PC-9 (cell line): ENCODE results near the gene INMT. TPM values are rescaled to one million over a fixed set of nuclear protein-coding genes. Genes with fewer than 3 reads are reported as not detected.

ENCODE experiments used
- BruUV-seq: library from RNA; stranded (reverse); fragments of 400-500 nt; replicated peaks from 2 replicates; lab custom pipeline; 2021; lab: Mats Ljungman, UMichigan
- CTCF ChIA-PET: fragments of 300-600 bp; sonication (Branson Sonifier 250); formaldehyde crosslinking; loops from one replicate; lab custom pipeline; 2022; ENCODE audit warnings: antibody characterized with exemption; lab: Charles Lee
- POLR2A ChIA-PET: fragments of 300-600 bp; sonication (Branson Sonifier 250); formaldehyde crosslinking; loops from one replicate; lab custom pipeline; 2022; ENCODE audit warnings: antibody characterized with exemption; ENCODE audit not compliant: unreplicated experiment; lab: Charles Lee
- DNase-seq, 2 experiments: peaks; one replicate each; pipeline versions ENCODE4 v3.0.0 to v3.0.0-alpha.2; 2015 to 2022; ENCODE audit warnings: mixed read lengths in 1 of 2
- H2AFZ ChIP-seq: fragments of 200-600 bp; sonication (generic); 2 replicates; pipeline ENCODE4 v1.8.1; 2017; ENCODE audit warnings: antibody characterized with exemption
- H3F3A ChIP-seq: fragments of 200-600 bp; sonication (generic); 2 replicates; pipeline ENCODE4 v1.8.1; 2017; ENCODE audit warnings: antibody characterized with exemption, mild to moderate bottlenecking, low read depth; ENCODE audit not compliant: insufficient read depth
- H3K27ac ChIP-seq: fragments of 200-600 bp; sonication (generic); 2 replicates; pipeline ENCODE4 v1.6.1; 2016; ENCODE audit warnings: mixed run types
- H3K27me3 ChIP-seq: fragments of 200-600 bp; sonication (generic); 2 replicates; pipeline ENCODE4 v1.6.1; 2016; ENCODE audit warnings: low read depth, mixed run types; ENCODE audit not compliant: insufficient read depth
- H3K36me3 ChIP-seq: fragments of 200-600 bp; sonication (generic); 2 replicates; pipeline ENCODE4 v1.6.1; 2016; ENCODE audit warnings: low read depth, mixed run types
- H3K4me1 ChIP-seq: fragments of 200-600 bp; sonication (generic); replicated peaks from 2 replicates; pipeline ENCODE4 v1.6.1; 2016; ENCODE audit warnings: mixed run types; ENCODE audit not compliant: insufficient read depth
- H3K4me2 ChIP-seq: fragments of 200-600 bp; sonication (generic); 2 replicates; pipeline ENCODE4 v1.6.1; 2017; ENCODE audit warnings: mixed run types
- H3K4me3 ChIP-seq: fragments of 200-600 bp; sonication (generic); 2 replicates; pipeline ENCODE4 v1.6.1; 2016; ENCODE audit warnings: mixed run types
- H3K79me2 ChIP-seq: fragments of 200-600 bp; sonication (generic); 2 replicates; pipeline ENCODE4 v1.6.1; 2017; ENCODE audit warnings: low read depth, mixed run types
- H3K9me2 ChIP-seq: fragments of 200-600 bp; sonication (generic); 2 replicates; pipeline ENCODE4 v1.8.1; 2017; ENCODE audit warnings: mild to moderate bottlenecking; ENCODE audit not compliant: insufficient read depth
- H3K9me3 ChIP-seq: fragments of 200-600 bp; sonication (generic); 2 replicates; pipeline ENCODE4 v1.8.1; 2016; ENCODE audit warnings: low read depth; ENCODE audit not compliant: insufficient read depth
- H4K20me1 ChIP-seq: fragments of 200-600 bp; sonication (generic); 2 replicates; pipeline ENCODE4 v1.8.1; 2017; ENCODE audit not compliant: insufficient read depth
- CTCF ChIP-seq: fragments of 200-600 bp; sonication (generic); conservative IDR thresholded peaks from 2 replicates; pipeline ENCODE4 v1.6.1; 2017; ENCODE audit warnings: mixed run types, antibody characterized with exemption, mild to moderate bottlenecking, moderate library complexity
- EZH2 ChIP-seq: fragments of 200-600 bp; sonication (generic); IDR thresholded peaks from 2 replicates; pipeline ENCODE4 v1.8.0; 2017; ENCODE audit warnings: antibody characterized with exemption, low read depth
- intact Hi-C: fragments of 100-400 bp; cut with micrococcal nuclease; formaldehyde crosslinking; loops from one replicate; pipeline ENCODE4 v1.10.0; 2022; ENCODE audit not compliant: unreplicated experiment
- total RNA-seq: library from RNA; stranded (reverse); gene quantifications from 2 replicates; pipeline ENCODE4 v1.2.3, GENCODE V29; 2021

Gene INMT
- total RNA-seq, 1 experiment from 2014 or later, result not detected

- TF ChIP-seq EZH2 (no peak), CTCF (no peak)
- H3K79me2 ChIP-seq, result no peaks in the 10 kb centered on the region
- no peaks in the 10 kb centered on the region for H3K9me3 ChIP-seq
- H2AFZ ChIP-seq, result no peak overlapping the region
- BruUV-seq, result no TSS peak
- POLR2A ChIA-PET, result no interaction called here
- CTCF ChIA-PET, result no interaction called here
- no peaks in the 10 kb centered on the region for H3K9me2 ChIP-seq
- H3K4me1 ChIP-seq, result 0 out of 2 replicates have a peak, but pooled peaks cover under 1% of the 10 kb centered on the region
- DNase-seq, result no peak
- H3K27ac ChIP-seq, result no peak overlapping the region
- H3F3A ChIP-seq, result no peaks in the 10 kb centered on the region
- H3K4me2 ChIP-seq, result no peak overlapping the region
- no peak overlapping the region for H3K4me3 ChIP-seq
- no peaks in the 10 kb centered on the region for H3K36me3 ChIP-seq
- H3K27me3 ChIP-seq, result peaks cover 78% of the 10 kb centered on the region
- H4K20me1 ChIP-seq, result no peaks in the 10 kb centered on the region
- intact Hi-C loops, result no loop called here
Observed at GRCh38 chr7:30735631-30736030, 16.3 kb upstream of the INMT start.

- H3K9me3 ChIP-seq, result no peaks in the 10 kb centered on the region
- no peaks in the 10 kb centered on the region for H3F3A ChIP-seq
- no TSS peak for BruUV-seq
- intact Hi-C loops, result no loop called here
- H3K4me3 ChIP-seq, result no peak overlapping the region
- no peak overlapping the region for H3K27ac ChIP-seq
- no peaks in the 10 kb centered on the region for H3K9me2 ChIP-seq
- 0 out of 2 replicates have a peak, but pooled peaks cover 4% of the 10 kb centered on the region for H3K4me1 ChIP-seq
- TF ChIP-seq CTCF (no peak), EZH2 (no peak)
- POLR2A ChIA-PET, result no interaction called here
- no peak overlapping the region for H2AFZ ChIP-seq
- H3K27me3 ChIP-seq, result peaks cover 71% of the 10 kb centered on the region
- CTCF ChIA-PET, result interaction anchor here (0.6 kb wide), 1 partner anchor 667 kb away, joined by 3 read pairs; no protein-coding TSS in a partner anchor
- DNase-seq, result no peak
- no peaks in the 10 kb centered on the region for H3K36me3 ChIP-seq
- H4K20me1 ChIP-seq, result no peaks in the 10 kb centered on the region
- H3K4me2 ChIP-seq, result no peak overlapping the region
- H3K79me2 ChIP-seq, result no peaks in the 10 kb centered on the region
Observed at GRCh38 chr7:30736291-30736690, 15.6 kb upstream of the INMT start.

GRCh38 chr7:30738026-30738915 lies 13.7 kb upstream of the INMT start:
- Histone ChIP-seq H3K27ac (no peak overlapping the region), H3K79me2 (no peaks in the 10 kb centered on the region), H3K9me2 (no peaks in the 10 kb centered on the region), H3K27me3 (peaks cover 57% of the 10 kb centered on the region), H3F3A (no peaks in the 10 kb centered on the region), H3K9me3 (no peaks in the 10 kb centered on the region), H3K36me3 (no peaks in the 10 kb centered on the region), H4K20me1 (no peaks in the 10 kb centered on the region), H3K4me1 (0 out of 2 replicates have a peak, but pooled peaks cover 4% of the 10 kb centered on the region), H3K4me2 (no peak overlapping the region), H3K4me3 (no peak overlapping the region), H2AFZ (no peak overlapping the region)
- TF ChIP-seq CTCF, result no peak
- no peak for TF ChIP-seq EZH2
- ChIA-PET POLR2A (interaction anchor here (0.5 kb wide), 1 partner anchor 189 kb away, joined by 7 read pairs; no protein-coding TSS in a partner anchor), CTCF (interaction anchor here (0.6 kb wide), 1 partner anchor 222 kb away, joined by 3 read pairs; no protein-coding TSS in a partner anchor)
- no TSS peak for BruUV-seq
- intact Hi-C loops, result no loop called here
- DNase-seq, result no peak
